ENCODE measurements around the gene E2F8.
"Not testable (repeated sequence)": the region's sequence is repeated elsewhere in the genome, so short reads cannot be mapped to it uniquely, and the experiment has no call there.

Gene E2F8

GRCh38 chr11:19281555-19281954 lies 40.8 kb upstream of the E2F8 start:
- TF ChIP-seq CTCF (IDR thresholded peaks at IDR 0.05; ENCODE audit: insufficient read depth, low read depth, low read length, missing control alignments), result no peak
- H3K4me3 ChIP-seq (ENCODE audit: low read length), result no peak overlapping the region
- no peak for DNase-seq (ENCODE audit: low read depth)

DNA sequence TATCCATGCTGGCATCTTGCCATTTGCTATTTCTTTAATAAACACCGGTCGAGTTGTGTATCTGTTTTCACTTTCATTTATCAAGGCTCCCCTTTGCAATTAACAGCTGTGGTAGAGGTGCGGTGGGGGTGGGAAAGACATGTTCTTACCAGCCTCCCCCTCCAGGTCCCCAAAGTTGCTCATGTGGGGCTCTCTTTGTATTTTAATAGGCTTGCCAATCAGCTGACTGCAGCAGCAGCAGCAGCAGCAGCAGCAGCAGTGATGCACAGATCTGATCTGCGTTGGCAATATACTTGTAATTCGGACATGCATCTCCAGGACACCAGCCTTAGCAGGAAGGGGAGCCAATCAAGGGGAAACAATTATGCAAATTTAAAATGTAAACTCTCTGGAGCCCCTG lies 40.3 kb upstream of the E2F8 start:
- H3K4me3 ChIP-seq (ENCODE audit: low read length), result no peak overlapping the region
- TF ChIP-seq CTCF (IDR thresholded peaks at IDR 0.05; ENCODE audit: insufficient read depth, low read depth, low read length, missing control alignments), result no peak
- no peak for DNase-seq (ENCODE audit: low read depth)

DNA sequence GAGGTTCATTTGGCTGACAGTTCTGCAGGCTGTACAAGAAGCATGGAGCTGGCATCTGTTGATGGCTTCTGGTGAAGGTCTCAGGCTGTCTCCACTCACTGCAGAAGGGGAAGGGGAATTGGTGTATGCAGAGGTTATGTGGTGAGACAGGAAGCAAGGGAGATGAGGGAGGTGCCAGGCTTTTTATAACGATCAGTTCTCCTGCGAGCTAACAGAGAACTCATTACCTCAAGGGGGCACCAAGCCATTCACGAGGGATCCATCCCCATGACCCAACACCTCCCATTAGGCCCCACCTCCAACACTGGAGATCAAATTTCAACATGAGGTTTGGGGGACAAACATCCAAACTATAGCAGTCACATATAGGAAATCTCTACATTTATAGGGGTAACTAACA lies 38.7 kb upstream of the E2F8 start:
- DNase-seq (ENCODE audit: low read depth), result no peak
- H3K4me3 ChIP-seq (ENCODE audit: low read length), result no peak overlapping the region
- TF ChIP-seq CTCF (IDR thresholded peaks at IDR 0.05; ENCODE audit: insufficient read depth, low read depth, low read length, missing control alignments), result no peak

DNA sequence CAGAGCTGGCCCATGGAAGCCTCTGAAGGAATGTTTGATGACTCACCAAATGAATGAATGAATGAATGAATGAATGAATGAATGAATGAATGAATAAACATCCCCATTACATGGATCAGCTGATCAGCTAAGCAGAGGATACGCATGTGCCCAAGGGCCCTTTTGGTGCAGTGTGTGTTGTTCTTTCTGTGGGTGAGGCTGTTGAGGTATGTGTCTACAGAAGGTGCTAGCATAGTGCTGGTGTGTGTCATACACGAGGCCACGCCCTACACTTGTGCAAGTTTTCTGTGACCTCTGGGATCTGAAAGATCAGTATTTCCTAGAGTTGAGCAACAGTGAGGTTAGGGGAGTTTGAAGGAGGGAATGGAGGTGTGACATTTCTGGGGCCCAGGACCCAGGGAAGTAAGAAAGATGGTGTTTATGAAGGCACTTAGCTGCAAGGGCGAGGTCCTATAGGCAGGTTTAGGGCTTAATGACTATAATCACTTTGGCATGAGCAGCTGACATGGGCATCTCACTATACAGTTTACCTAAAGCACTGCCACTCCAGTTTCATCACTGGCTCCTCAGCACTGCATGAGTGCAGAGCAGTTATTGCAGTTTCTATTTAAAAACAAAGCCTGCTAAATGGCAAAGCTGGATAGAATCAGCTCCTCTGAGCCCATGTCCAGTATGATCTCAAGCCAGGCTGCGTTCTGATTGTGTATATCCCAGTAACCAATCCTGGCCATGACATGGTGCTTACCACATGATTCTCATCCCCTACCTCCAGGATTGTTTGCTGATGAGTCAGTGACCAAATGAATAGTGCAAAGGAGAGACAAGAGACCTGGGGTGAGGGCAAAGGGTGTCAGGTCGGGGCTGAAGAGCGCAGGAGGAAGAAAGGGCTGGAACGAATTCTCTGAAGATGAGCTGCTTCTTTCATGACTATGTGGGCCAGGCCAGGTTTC lies 36.4 kb upstream of the E2F8 start:
- DNase-seq (ENCODE audit: low read depth), result peak; percentile 98
- no peak for TF ChIP-seq CTCF (IDR thresholded peaks at IDR 0.05; ENCODE audit: insufficient read depth, low read depth, low read length, missing control alignments)
- no peak overlapping the region for H3K4me3 ChIP-seq (ENCODE audit: low read length)

DNA sequence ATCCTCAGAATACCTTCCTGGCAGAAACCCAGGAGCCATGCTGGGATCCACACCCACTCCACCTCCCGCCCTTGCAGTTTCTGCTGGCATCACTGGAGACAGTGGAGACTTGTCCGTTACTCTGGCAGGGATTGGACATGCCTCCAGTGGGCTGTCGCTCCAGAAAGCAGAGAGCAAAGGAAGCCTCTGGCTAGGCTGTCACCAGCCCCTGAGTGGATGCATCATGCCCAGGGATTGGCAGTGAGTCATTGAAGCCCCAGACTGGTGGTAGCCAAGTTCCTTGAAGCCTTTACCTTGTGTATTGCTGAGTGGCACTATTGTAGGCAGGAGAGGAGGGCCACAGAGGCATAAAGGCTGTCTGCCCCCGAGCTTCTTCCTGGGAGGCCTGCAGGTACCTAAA lies 34.8 kb upstream of the E2F8 start:
- peak; percentile 87 for DNase-seq (ENCODE audit: low read depth)
- no peak overlapping the region for H3K4me3 ChIP-seq (ENCODE audit: low read length)
- no peak for TF ChIP-seq CTCF (IDR thresholded peaks at IDR 0.05; ENCODE audit: insufficient read depth, low read depth, low read length, missing control alignments)

DNA sequence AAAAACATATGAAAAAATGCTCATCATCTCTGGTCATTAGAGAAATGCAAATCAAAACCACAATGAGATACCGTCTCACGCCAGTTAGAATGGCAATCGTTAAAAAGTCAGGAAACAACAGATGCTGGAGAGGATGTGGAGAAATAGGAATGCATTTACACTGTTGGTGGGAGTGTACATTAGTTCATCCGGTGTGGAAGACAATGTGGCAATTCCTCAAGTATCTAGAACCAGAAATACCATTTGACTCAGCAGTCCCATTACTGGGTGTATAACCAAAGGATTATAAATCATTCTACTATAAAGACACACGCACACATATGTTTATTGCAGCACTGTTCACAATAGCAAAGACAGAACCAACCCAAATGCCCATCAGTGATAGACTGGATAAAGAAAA lies 32.5 kb upstream of the E2F8 start:
- not testable (repeated sequence) for H3K4me3 ChIP-seq (ENCODE audit: low read length); DNase-seq (ENCODE audit: low read depth)

DNA sequence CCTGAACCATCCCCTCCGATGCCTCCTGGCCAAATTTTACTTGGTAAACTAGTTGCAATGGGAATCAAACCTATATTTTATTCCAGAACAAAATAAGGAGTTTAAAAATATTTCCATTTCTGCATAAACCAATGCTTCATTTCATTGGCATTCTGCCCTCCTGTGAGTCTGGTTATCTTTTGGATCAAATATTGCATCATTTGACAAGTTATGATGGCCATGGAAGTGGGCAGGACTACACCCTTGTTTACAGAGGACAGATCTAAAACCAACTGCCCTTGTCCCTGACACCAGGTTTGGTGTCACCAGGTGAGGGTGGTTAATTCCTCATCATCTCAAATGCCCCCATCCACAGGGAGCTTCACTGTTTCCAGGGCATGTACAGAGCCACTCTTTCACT lies 28.2 kb upstream of the E2F8 start:
- TF ChIP-seq CTCF (IDR thresholded peaks at IDR 0.05; ENCODE audit: insufficient read depth, low read depth, low read length, missing control alignments), result no peak
- no peak overlapping the region for H3K4me3 ChIP-seq (ENCODE audit: low read length)
- no peak for DNase-seq (ENCODE audit: low read depth)
